HG02970 (cell line): ENCODE measurements around the gene STIP1.

Experiments used
- ATAC-seq: cut with Tn5 transposase; IDR thresholded peaks from one replicate; pipeline ENCODE4 v1.9.1; 2021; ENCODE audit warnings: mild to moderate bottlenecking, moderate library complexity, moderate number of reproducible peaks; ENCODE audit not compliant: unreplicated experiment, low FRiP score

Gene STIP1

GRCh38 chr11:64185693-64186491 lies at the start of gene STIP1:
Gene STIP1 (plus strand): TSS chr11:64186171. CDS start chr11:64186262, 91 bp downstream.
- ATAC-seq: peak; percentile 83

DNA sequence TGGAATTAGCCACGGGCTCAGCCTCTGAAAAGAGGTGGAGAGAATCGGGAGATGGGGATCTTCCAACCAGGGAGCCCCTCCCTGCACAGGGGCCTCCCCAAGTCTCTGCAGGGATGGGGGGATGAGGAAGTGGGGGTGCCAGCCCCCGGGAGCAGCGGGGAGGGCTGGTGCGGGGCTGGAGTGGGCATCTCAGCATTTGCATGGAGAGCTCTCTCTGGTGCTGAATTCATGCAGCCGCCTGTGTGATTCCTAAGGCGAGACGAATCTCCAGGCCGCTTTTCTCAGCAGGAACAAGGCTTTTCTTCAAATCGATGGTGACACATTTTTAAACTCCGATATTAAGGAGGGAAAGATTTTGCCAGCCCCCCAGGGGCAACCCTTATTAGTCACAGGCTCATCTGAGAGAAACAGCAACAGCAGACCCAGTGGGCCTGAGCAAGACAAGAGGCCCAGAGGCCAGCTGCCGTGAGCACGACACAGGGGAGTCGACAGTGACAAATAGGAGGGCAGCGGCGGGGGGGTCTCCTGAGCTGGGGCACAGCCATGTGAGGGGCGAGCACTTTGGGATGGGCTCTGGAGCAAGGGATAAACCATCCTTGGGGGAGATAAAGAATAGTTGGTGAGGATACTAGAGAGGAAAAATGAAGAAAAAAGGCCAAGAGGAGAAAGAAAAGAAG lies 49.1 kb upstream of the STIP1 start:
- ATAC-seq: no peak

- no peak for ATAC-seq
Observed at GRCh38 chr11:64138398-64138797, 47.6 kb upstream of the STIP1 start.

- ATAC-seq: no peak
Observed at GRCh38 chr11:64139049-64139448, 46.9 kb upstream of the STIP1 start.

GRCh38 chr11:64140082-64140481 lies 45.9 kb upstream of the STIP1 start:
- no peak for ATAC-seq

- no peak for ATAC-seq
Observed at GRCh38 chr11:64141081-64141783, 44.7 kb upstream of the STIP1 start.

DNA sequence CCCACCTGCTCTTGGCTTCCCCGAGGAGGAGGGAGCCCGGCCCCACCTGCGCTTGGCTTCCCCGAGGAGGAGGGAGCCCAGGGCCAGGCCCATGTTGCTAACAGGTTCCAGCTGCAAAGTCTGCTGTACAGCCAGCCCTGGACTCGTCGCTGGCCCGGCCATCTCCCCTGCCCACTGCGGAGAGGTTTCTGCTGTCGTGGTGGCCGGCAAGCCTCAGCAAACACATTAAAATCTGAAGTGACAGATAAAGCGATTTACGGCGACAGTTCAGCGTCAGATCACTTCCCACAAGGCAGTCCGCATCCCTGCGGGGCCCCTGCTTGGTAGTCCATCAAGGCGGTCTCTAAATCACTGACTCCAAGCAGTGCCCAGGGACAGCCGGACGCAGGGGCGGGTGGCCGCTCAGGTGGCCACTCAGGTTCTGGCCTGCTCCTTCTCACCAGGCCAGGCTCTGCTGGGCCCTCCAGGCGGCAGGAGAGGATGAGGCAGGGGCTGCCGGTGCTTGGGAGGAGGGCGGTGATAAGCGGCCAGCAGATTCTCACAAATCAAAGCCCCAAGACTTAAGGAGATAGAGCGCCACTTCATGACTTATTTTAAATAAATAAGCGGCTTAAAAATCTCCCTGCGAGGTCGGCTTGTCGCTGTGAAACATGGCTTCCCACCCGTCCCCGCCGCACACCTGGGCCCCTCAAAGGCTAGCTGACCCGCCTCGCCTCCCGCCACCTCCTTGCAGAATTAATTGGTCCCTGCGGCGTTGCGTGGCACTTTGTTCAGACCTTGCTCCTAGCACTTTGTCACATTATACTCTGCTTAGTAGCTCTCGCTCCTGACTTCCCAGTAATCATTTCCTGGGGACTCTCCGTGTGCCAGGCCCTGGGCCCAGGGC lies 41.1 kb upstream of the STIP1 start:
- no peak for ATAC-seq

DNA sequence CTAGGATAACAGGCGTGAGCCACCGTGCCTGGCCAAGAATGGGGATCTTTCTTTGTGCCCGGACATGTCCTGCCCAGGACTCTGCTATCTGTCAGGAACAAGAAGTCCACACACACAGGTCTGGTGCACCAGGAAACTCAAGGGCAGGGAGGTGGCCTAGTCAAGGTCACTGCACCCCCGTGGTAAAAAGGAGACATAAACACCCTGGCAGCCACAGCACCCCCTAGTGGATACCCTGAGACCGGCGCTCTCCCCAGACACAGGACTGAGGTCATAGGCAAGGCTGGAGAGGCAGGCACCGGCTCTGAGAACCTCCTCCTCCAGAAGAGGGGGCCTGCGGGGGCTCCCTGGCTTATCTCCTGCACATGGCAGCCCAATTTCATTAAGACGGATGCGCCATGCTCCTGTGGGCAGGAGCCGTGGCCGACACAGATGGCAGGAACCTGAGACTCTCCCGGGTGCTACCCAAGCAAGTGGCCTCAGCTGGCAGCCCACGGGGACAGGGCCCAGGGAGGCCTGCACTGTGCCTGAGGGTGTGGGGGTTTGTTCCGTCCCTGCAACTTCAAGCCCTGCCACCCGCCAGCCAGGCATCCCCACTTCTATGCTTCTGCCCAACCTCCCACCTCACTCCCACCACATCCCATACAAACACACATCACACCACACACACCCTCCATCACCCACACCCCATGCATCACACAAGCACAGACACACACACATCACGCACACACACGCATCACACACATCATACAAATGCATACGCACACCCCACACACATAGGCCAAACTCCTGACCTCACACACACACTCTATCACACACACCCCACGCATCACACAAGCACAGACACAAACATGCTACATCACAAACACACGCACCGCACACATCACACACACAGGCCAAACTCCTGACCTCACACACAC lies 39.7 kb upstream of the STIP1 start:
- ATAC-seq: no peak

- ATAC-seq: no peak
Observed at GRCh38 chr11:64148226-64148916, 37.6 kb upstream of the STIP1 start.

- ATAC-seq: no peak
Observed at GRCh38 chr11:64148917-64149617, 36.9 kb upstream of the STIP1 start.

GRCh38 chr11:64150051-64150450 lies 35.9 kb upstream of the STIP1 start:
- ATAC-seq: no peak

GRCh38 chr11:64150481-64151239 lies 35.3 kb upstream of the STIP1 start:
- ATAC-seq: no peak

DNA sequence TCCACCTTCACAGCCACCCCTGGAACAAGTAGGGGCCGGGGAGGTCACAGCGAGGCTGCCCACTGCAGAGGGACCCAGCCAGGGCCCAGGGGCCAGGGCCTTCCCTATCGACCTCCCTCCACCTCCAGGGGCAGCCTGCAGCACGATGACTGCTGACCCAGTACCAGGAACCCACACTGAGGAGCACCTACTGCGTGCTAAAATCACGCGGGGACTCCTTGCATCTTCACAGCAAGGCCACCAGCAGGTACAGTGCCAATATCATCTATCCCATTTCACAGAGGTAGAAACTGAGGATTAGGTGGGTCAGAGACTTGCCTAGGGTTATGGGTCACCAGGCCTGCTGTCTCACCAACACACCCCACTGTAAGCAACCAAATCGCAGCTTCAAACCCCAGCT lies 34.6 kb upstream of the STIP1 start:
- no peak for ATAC-seq

DNA sequence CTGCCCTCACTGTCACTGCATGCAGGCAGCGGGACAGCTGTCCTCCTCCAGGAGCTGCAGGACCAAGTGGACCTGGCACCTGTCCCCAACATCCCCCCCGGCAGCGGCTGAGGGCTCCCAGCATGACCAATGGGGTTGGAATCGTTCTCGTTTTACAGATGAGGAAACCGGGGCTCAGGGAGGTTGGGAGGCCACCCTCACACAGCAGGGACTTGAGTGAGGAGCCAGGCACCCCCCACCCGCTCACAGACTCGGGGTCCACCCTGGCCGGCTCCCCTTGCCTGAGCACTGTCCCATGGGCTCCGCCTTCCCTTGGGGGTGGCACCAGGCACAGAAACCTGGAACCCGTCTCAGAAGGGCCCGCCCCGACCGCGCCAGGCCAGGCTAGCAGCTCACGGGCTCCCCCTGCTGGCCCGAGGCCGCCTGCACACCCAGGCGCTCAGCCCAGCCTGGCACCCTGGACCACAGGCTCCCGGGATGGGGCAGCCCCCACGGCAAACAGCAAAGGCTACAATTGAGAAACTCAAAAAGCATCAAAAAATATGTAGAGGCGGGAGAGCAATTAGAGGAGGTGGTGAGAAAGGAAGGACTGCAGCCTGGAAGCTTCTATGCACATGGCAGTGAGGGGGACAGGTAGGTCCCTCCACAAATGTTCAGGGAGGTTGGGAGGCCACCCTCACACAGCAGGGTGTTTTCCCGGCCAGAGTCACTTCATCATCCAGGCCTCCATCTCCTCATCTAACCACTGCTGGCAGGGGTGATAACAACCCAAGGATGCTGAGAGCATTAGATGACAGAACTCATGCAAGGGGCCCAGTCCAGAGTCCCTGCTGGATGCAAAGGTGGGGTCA lies 32.9 kb upstream of the STIP1 start:
- no peak for ATAC-seq

DNA sequence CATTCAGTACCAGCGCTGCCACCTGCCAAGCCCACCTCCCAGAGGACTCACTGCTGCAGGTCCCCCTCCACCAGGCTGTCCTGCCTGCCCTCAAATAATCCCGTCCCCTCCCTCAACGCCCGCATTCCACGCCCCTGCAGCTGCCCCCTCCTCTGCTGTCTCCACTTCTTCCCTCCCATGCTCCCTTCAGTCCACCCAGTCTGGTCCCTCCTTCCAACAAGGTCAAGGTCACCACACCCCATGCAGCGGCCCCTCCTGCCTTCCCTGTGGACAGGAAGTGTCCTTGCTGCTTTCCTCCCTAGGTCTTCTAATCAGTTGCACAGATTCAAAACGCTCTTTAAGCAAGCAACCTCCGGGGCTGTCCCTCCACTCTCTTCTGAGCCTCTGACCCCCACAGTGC lies 32.2 kb upstream of the STIP1 start:
- ATAC-seq: no peak

DNA sequence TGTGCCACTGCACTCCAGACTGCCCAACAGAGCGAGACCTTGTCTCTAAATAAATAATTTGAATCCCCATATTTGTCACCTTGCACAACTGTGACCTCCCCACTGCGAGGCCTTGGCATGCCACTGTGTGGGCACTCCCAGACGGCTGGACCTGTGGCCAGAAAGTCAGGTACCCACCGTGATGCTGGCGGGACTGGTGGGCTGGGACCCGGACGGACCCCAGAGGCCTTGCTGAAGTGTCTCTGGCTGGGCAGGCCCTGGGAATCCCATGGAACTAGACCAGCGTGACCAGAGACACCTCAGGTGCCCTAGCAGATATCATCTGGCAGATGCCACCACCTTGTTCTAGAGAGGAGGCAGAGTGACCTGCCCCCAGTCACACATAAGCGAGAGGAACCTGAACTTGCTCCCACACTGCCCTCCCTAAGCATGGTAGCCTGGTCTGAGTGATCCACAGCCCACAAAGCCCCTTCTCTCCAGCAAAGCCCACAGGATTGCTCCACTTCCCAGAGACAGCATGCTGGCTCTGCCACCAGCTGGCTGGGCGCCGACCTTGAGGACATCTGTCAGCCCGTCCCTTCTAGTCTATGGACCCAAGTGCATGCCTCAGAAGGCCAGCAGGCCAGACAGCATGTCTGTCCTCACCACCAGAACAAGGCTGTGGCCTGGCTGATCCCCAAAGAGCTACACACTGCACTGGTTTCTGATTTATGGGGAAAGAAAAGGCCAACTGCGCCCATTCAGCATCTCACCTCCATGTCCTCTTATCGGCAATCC lies 29.5 kb upstream of the STIP1 start:
- no peak for ATAC-seq
